Body of pancreas (tissue), 4 donors: ENCODE measurements around the gene IFT57. TPM values are rescaled to one million over a fixed set of nuclear protein-coding genes. Genes with fewer than 3 reads are reported as not detected.

Source experiments
- ATAC-seq: fragments of 150-250 bp; one replicate; pipeline ENCODE4 v1.9.1; 2016
- DNase-seq, 4 donors: peaks; one replicate each; pipeline ENCODE4 v3.0.0-alpha.2; 2019
- H3K27ac ChIP-seq, 4 donors: fragments of 200-600 bp; sonication (generic); 1 replicate in 3 of 4; 2 replicates in 1 of 4; pipeline versions ENCODE4 v1.5.1 to v1.6.1; 2016 to 2019; ENCODE audit warnings: mild to moderate bottlenecking in 1 of 4, mixed read lengths in 1 of 4, moderate library complexity in 1 of 4
- H3K27me3 ChIP-seq, 2 donors: fragments of 200-600 bp; sonication (generic); one replicate each; pipeline ENCODE4 v1.6.0; 2016; ENCODE audit warnings: mild to moderate bottlenecking in 1 of 2
- H3K36me3 ChIP-seq, 2 donors: fragments of 200-600 bp; sonication (generic); replicated peaks in 1 of 2; 2 replicates each; pipeline ENCODE4 v1.5.1; 2016; ENCODE audit warnings: low read depth in 2 of 2; ENCODE audit not compliant: insufficient read depth in 1 of 2
- H3K4me1 ChIP-seq: fragments of 200-600 bp; sonication (generic); one replicate; pipeline ENCODE4 v1.6.0; 2016
- H3K4me3 ChIP-seq, 2 donors: fragments of 200-600 bp; sonication (generic); 1 replicate in 1 of 2; 2 replicates in 1 of 2; pipeline ENCODE4 v1.5.1; 2016 to 2019
- H3K9me3 ChIP-seq, 3 donors: fragments of 200-600 bp; sonication (generic); 1 replicate in 2 of 3; 2 replicates in 1 of 3; pipeline ENCODE4 v1.5.1; 2016
- CTCF ChIP-seq, 7 experiments: fragments of 450-650 bp in 4 of 7; fragments of 200-600 bp in 3 of 7; sonication (generic) in 3 of 7; IDR thresholded peaks; one replicate each; pipeline ENCODE4 v1.5.1; 2016 to 2019; ENCODE audit warnings: antibody characterized with exemption in 7 of 7
- POLR2A ChIP-seq, 3 donors: fragments of 450-650 bp; IDR thresholded peaks; one replicate each; pipeline ENCODE4 v1.6.1; 2016; ENCODE audit warnings: antibody characterized with exemption in 3 of 3, mild to moderate bottlenecking in 2 of 3
- WGBS, 2 donors: methylation state at CpG; one replicate each; pipeline ENCODE4 v1.1.5; 2017; 5-methylcytosine and 5-hydroxymethylcytosine counted together
- intact Hi-C: fragments of 100-400 bp; cut with DNase I; formaldehyde crosslinking; loops from one replicate; pipeline ENCODE4 v1.15.1; 2023
- total RNA-seq, 2 donors: library from RNA; depleted of rRNA; stranded (reverse); fragments of >200 nt; gene quantifications; one replicate each; pipeline ENCODE4 v1.1.0, GENCODE V29; 2016

The IFT57 gene
- total RNA-seq, 2 donors from 2014 or later: 33.2 to 51.1 TPM

- no peak overlapping the region for H3K27ac ChIP-seq
- no peaks in the 10 kb centered on the region for H3K27me3 ChIP-seq
- intact Hi-C loops: no loop called here
- DNase-seq: no peak
- H3K9me3 ChIP-seq: no peaks in the 10 kb centered on the region
- H3K4me3 ChIP-seq: no peak overlapping the region
- H3K36me3 ChIP-seq: peaks cover 0 to 2% of the 10 kb centered on the region in 2 donors
- 95 to 96% methylated on average over 3 of the region's 3 CpGs for WGBS, 2 donors
- ATAC-seq: no peak
- TF ChIP-seq POLR2A (IDR thresholded peaks at IDR 0.05): no peak
- no peak for TF ChIP-seq CTCF (IDR thresholded peaks at IDR 0.05)
- no peaks in the 10 kb centered on the region for H3K4me1 ChIP-seq
Observed at GRCh38 chr3:108184824-108185223, 37.4 kb downstream of the IFT57 start.

- DNase-seq (no peak), ATAC-seq (no peak)
- TF ChIP-seq POLR2A (IDR thresholded peaks at IDR 0.05): no peak
- no peak for TF ChIP-seq CTCF (IDR thresholded peaks at IDR 0.05)
- Histone ChIP-seq H3K4me3 (no peak overlapping the region), H3K36me3 (no peaks in the 10 kb centered on the region), H3K27me3 (no peaks in the 10 kb centered on the region), H3K4me1 (no peaks in the 10 kb centered on the region), H3K9me3 (no peaks in the 10 kb centered on the region), H3K27ac (no peak overlapping the region)
- intact Hi-C loops: no loop called here
- WGBS, 2 donors: 96 to 97% methylated on average over 2 of the region's 2 CpGs
Observed at GRCh38 chr3:108183971-108184370, 38.3 kb downstream of the IFT57 start.

- no peak for ATAC-seq
- DNase-seq: no peak
- WGBS, 2 donors: 73 to 100% methylated on average over 1 of the region's 1 CpG
- Histone ChIP-seq H3K36me3 (no peaks in the 10 kb centered on the region), H3K4me1 (no peaks in the 10 kb centered on the region), H3K4me3 (no peak overlapping the region), H3K27me3 (no peaks in the 10 kb centered on the region), H3K9me3 (no peaks in the 10 kb centered on the region), H3K27ac (no peak overlapping the region)
- intact Hi-C loops: no loop called here
- TF ChIP-seq CTCF (IDR thresholded peaks at IDR 0.05) (no peak), POLR2A (IDR thresholded peaks at IDR 0.05) (no peak)
Observed at GRCh38 chr3:108183181-108183580, 39.0 kb downstream of the IFT57 start.

- no peak for DNase-seq
- intact Hi-C loops: no loop called here
- ATAC-seq: no peak
Observed at GRCh38 chr3:108182339-108182738, 39.9 kb downstream of the IFT57 start.

More at GRCh38 chr3:108182339-108182738, 39.9 kb downstream of the IFT57 start:
- TF ChIP-seq POLR2A (IDR thresholded peaks at IDR 0.05) (no peak), CTCF (IDR thresholded peaks at IDR 0.05) (no peak)
- no peaks in the 10 kb centered on the region for H3K4me1 ChIP-seq
- no peaks in the 10 kb centered on the region for H3K36me3 ChIP-seq
- H3K4me3 ChIP-seq: no peak overlapping the region
- H3K9me3 ChIP-seq: no peaks in the 10 kb centered on the region
- no peak overlapping the region for H3K27ac ChIP-seq
- 81 to 91% methylated on average over 1 of the region's 1 CpG for WGBS, 2 donors
- H3K27me3 ChIP-seq: no peaks in the 10 kb centered on the region
